Skin epidermis (tissue), 12 donors: Measurements from ENCODE around the gene WAPL.
A peak's percentile ranks its signal among the peaks of the same experiment; 100 is the strongest.

Experiments used
- H3K27ac ChIP-seq, 21 experiments: fragments of 200-600 bp; sonication (generic) in 11 of 21; one replicate each; pipeline ENCODE4 v1.5.0; 2020; ENCODE audit warnings: mild to moderate bottlenecking in 3 of 21, inconsistent platforms in 2 of 21, moderate library complexity in 2 of 21
- H3K4me3 ChIP-seq, 7 experiments: fragments of 200-600 bp; sonication (generic) in 2 of 7; one replicate each; pipeline ENCODE4 v1.5.0; 2020; ENCODE audit warnings: inconsistent platforms in 2 of 7, mild to moderate bottlenecking in 2 of 7, moderate library complexity in 1 of 7

Gene WAPL

GRCh38 chr10:86481761-86482160, 39.8 kb downstream of the WAPL start:
- Histone ChIP-seq H3K4me3 (no peak overlapping the region), H3K27ac (no peak overlapping the region)

DNA sequence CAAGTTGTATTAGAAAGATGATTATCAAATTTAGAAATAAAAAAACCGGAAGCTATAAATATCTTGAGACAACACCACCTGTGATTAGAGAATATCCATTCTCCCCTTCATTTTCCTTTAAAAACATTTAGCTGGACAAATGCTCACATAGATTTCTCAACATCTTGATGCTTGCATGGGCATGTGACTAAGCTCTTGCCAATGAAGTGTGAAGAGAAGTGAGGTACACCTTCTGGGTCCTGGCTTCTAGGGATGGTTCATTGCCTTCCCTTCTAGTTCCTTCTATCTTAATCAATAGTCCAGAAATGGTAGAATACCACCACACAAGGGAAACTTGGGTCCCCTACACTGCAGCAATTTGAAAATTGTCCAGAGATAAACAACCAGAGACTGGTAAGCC, 41.0 kb downstream of the WAPL start:
- Histone ChIP-seq H3K4me3 (no peak overlapping the region), H3K27ac (no peak overlapping the region)

DNA sequence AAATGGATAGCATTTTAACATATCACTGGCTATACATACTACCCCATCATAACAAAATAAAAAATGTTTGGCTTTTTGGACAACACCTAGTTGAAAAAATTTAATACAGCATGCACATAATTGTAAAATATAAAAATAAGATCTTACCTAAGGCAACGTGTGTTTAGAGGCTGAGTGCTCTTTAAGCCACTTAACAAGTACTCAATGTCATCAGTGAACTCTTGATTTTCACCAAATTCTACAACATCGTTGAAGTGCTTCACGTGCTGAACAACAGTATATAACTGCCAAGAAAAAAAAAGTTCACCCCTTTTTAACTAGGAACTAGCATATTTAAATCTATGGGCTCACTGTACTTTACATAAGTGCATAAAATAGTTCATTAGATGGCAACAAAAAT, 49.5 kb downstream of the WAPL start:
- Histone ChIP-seq H3K4me3 (no peak overlapping the region), H3K27ac (no peak overlapping the region)

GRCh38 chr10:86461963-86462804, 59.4 kb downstream of the WAPL start:
- Histone ChIP-seq H3K4me3 (no peak overlapping the region), H3K27ac (no peak overlapping the region)

GRCh38 chr10:86451604-86451960, 70.0 kb downstream of the WAPL start:
- no peak overlapping the region for H3K4me3 ChIP-seq
- no peak overlapping the region for H3K27ac ChIP-seq

DNA sequence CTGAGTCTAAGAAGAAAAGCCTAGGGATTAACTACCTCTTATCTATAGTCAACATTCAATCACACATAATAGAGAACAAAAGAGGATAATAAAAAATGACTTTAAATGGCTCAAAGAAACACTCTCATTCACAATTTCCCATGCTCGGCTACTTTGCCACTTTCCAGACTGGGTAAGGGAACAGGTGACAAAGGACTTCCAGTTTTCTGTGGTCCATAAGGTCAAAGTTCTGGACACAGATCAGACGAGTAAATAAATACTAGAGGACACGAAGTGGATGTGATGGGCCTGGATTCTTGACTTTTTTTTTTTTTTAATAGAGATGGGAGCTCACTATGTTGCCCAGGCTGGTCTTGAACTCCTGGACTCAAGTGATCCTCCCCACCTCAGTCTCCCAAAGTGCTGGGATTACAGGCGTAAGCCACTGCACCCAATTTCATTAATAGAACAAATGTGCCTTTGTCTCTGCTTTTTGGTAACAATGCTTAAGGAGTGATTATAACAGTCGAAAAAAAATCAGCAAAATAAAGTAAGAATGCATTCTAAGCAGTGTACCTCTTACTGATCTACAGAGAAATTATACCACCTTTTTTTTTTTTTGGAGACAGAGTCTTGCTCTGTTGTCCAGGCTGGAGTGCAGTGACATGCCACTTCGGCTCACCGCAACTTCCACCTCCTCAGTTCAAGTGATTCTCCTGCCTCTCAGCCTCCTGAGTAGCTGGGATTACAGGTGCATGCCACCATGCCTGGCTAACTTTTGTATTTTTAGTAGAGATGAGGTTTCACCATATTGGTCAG, 70.6 kb downstream of the WAPL start:
- Histone ChIP-seq H3K4me3 (no peak overlapping the region), H3K27ac (no peak overlapping the region)

DNA sequence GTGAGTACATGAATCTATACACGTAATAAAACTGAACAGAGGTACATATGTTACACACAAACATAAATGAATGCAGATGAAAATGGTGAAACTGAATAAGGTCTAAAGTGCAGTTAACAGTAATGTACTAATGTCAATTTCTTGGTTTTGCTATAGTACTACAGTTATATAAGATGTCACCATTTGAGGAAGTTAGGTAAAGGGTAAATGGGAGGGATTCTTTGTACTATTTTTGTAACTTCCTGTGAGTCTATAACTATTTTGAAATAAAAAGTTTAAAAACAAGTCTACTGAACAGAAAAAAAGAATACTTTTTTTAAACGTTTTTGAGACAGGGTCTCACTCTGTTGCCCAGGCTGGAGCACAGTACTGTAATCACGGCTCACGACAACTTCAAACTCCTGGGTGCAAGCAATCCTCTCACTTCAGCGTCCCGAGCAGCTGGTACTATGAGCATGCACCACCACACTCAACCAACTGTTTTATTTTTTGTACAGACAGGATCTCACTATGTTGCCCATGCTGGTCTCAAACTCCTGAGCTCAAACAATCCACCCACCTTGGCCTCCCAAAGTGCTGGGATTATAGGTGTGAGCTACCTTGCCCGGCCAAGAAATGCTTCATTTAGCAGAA, 71.5 kb downstream of the WAPL start:
- Histone ChIP-seq H3K4me3 (no peak overlapping the region), H3K27ac (peak overlapping the region in 2 of 21 experiments; percentile 18 to 29)

DNA sequence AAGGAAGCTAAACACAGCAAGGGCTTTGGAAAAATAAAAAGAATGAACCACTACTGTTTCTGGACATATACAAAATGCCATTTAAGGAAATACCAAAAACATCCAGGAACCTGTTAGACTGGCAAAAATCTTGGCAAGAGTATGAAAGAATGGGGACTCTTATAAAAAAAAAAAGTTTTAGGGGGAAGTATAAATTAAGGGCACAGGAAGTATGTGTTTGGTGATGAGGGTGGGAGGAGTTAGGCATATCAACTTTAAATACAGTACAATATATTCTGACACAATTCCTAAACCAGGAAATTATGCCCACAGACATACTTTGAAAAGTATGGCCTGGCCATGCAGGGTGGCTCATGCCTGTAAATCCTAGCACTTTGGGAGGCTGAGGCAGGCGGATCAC, 74.2 kb downstream of the WAPL start:
- no peak overlapping the region for H3K4me3 ChIP-seq
- peak overlapping the region in 2 of 21 experiments; percentile 4 to 45 for H3K27ac ChIP-seq

GRCh38 chr10:86446987-86447386, 74.6 kb downstream of the WAPL start:
- Histone ChIP-seq H3K4me3 (no peak overlapping the region), H3K27ac (peak overlapping the region in 2 of 21 experiments; percentile 4 to 45)

DNA sequence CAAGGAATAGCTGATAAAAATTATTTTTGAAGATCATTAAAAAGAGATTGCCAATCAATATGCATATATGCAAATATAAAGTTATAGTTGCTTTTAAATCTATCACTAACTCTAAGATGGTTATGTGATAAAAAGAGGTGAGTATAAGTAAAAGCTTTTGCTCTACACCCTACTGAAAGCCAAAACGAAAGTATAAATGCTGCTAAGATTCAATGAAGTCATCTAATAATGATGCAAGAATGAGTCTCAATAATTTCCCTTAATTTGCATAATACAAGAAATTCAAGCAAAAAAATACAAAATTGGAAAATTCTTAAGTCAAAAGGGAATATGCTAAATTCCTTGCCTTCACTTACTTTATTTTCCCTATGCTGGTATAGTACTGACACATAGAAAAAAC, 75.2 kb downstream of the WAPL start:
- Histone ChIP-seq H3K27ac (peak overlapping the region in 1 of 21 experiments; percentile 4), H3K4me3 (no peak overlapping the region)

DNA sequence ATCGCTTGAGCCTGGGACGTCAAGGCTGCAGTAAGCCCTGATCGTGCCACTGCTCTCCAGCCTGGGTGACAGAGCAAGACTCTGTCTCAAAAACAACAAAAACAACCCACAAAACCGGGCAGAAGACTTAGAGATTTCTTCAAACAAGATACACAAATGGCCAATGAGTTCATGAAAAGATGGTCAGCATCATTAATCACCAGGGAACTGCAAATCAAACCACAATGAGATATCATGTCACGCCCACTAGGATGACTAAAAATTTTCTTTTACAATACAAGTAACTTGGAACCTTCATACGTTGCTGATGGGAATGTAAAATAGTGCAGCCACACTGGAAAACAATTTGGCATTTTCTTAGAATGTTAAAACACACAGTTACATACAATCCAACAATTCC, 77.7 kb downstream of the WAPL start:
- Histone ChIP-seq H3K4me3 (no peak overlapping the region), H3K27ac (no peak overlapping the region)

DNA sequence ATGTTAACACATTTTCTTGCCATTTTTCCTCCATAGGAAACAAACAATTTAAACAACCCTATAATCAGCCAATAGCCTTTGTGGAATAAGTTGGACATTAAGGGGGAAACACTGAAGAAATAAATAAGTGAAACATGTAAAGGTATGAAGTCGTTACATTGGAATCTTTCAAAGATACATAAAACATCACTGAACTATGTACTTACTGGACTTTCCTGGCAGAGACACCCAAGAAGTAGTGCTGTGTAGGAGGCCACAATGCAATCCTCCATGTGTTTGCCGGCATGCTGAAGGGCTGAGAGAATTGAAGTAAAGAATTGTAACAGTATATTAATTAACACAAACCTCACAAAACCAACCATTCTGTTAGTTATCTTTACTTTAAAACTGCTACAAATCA, 78.5 kb downstream of the WAPL start:
- H3K27ac ChIP-seq, result no peak overlapping the region

GRCh38 chr10:86440874-86441843, 80.4 kb downstream of the WAPL start:
- peak overlapping the region in 5 of 21 experiments; percentile 5 to 55 (median 29) for H3K27ac ChIP-seq

More for the DNA sequence above, 78.5 kb downstream of the WAPL start:
- no peak overlapping the region for H3K4me3 ChIP-seq

GRCh38 chr10:86439544-86439943, 82.0 kb downstream of the WAPL start:
- Histone ChIP-seq H3K4me3 (no peak overlapping the region), H3K27ac (peak overlapping the region in 4 of 21 experiments; percentile 11 to 56 (median 20))

More at GRCh38 chr10:86440874-86441843, 80.4 kb downstream of the WAPL start:
- no peak overlapping the region for H3K4me3 ChIP-seq

GRCh38 chr10:86438091-86438749, 83.4 kb downstream of the WAPL start:
- Histone ChIP-seq H3K4me3 (no peak overlapping the region), H3K27ac (no peak overlapping the region)

DNA sequence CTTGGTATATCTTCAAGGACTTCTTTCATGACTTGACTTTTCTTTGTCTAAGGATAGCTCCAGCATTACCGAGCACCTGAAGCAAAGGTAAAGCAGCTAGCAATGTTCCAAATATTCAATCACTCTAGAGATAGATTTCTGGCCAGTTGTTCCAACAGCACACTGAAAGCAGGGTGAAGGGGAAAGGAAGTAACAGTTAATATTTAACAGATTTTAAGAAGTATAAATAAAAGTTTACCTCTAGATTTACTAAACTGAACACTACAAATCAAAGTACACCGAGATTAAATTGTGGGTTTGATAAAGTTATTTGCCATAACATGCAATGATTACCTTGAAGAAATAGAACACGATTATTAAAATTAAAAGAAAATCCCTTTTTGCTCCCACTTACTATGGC, 84.1 kb downstream of the WAPL start:
- Histone ChIP-seq H3K4me3 (no peak overlapping the region), H3K27ac (no peak overlapping the region)

DNA sequence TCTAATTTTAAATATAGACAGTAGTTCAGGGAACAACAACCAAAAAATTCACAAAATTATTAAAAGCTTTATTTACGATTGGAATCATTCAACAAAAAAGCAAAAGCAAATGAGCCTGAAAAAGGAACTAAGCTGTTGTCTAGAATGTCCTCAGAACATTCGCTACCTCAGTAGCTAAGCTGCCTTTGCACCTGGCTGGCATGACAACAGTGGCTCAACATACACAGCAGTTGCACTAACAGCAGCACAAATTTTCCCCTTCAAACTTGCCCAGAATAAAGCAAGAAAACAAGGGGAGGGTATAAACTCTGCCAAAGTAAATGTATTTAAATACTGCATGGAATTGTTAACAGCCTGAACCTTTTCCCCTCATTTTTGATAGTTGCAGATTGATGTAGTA, 84.6 kb downstream of the WAPL start:
- H3K27ac ChIP-seq, result no peak overlapping the region
- no peak overlapping the region for H3K4me3 ChIP-seq

- Histone ChIP-seq H3K27ac (no peak overlapping the region), H3K4me3 (no peak overlapping the region)
Observed at GRCh38 chr10:86434656-86435055, 86.9 kb downstream of the WAPL start.

- Histone ChIP-seq H3K4me3 (no peak overlapping the region), H3K27ac (no peak overlapping the region)
Observed at GRCh38 chr10:86423739-86424138, 97.9 kb downstream of the WAPL start.
